Stimulated activated CD4-positive, alpha-beta T cell treated with anti-CD3 and anti-CD28 coated beads, Interleukin-2, amount 100 ng/mL, for 4 hours (primary cell): ENCODE measurements around the gene SOX8.

ENCODE experiments used
- DNase-seq: peaks from one replicate; pipeline ENCODE4 v3.0.0-alpha.2; 2020; ENCODE audit warnings: low read depth

The SOX8 gene

DNA sequence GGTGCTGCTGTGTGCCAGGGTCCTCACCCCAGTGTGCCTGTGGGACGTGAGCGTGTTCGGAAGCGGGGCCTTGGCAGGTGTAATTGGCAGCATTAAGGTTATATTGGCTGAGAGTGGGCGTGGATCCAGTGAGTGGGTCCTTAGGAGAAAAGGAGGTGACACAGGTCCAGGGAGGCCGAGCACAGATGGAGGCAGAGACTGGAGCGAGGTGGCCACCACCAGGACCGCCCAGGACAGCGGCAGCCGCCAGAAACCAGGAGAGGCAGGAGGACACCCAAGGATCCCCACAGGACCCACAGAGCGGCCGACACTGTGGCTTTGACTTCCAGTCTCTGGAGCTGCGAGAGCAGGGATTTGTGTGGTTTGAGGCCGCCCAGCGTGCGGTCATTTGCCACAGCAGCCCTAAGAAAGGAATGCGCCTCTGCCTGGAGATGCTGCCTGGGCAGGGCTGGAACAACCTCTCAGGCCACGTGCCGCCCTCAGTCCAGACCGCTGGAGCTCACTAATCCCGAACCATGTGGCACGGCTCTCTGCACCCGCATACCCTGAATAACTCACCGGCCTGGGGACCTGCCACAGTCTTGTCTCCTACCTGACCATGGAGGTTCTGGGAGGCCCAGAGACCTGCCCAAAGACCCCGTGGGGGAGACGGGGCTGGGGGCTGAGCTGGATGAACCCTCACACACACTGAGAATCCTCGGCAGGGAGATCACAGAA, 45.4 kb downstream of the SOX8 start:
- DNase-seq: no peak

GRCh38 chr16:1027501-1027815, 45.9 kb downstream of the SOX8 start:
- no peak for DNase-seq

DNA sequence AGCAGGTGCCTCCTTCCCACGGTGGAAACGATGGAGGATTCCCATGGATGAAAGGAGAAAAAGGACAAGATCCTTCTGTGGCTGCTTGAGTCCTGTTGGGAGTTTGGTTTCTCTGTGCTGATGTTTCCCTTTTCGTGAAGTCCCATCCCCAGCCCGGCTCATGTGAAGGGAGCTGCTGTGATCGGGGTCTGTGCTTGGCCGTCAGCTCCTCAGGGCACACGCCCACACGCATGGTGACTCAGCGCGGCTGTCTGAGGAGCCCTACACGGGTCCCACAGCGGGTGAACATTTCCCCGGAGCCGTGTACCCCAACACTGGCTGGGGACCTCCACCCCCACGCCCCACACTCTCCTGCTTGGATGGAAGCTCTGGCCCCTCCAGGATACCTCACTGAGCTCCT, 46.5 kb downstream of the SOX8 start:
- DNase-seq: no peak

DNA sequence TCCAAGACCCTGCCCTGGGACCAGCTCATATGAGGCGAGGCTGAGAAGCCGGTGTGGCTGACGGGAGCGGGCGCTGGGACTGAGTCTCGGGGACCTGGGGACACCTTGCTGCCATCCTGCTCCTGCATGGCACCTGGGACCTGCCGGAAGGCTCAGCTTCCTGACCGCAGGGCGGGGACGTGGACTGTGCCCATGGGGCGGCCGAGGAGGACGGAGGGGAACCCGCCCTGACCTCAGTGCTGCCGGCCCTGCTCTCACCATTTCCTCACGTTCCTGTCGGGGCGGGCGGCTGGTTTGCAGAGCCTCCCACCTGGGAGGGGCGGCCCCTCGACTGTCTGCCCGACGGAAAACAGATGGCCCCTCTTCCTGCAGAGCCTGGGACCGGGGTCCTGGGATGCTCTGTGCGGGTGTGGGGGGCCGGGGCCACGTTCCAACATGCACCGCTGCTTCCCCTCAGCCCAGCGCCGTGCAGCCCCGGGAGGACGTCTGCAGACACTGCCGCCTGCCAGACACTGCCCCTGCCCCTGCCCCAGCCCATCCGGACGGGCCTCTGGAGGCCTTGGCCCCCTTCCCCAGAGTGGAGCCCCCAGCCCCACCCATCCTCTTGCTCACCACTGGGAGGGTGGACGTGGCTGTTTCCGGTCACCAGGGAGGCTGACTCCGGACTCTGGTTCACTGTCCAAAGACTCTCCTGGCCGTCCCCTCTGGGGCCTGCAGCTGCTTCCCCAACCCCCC, 47.1 kb downstream of the SOX8 start:
- DNase-seq: no peak

- no peak for DNase-seq
These were observed 47.6 kb downstream of the SOX8 start for GRCh38 chr16:1029259-1029545.

GRCh38 chr16:1030473-1030901, 48.9 kb downstream of the SOX8 start:
- DNase-seq: no peak

- no peak for DNase-seq
These were observed 50.1 kb downstream of the SOX8 start for GRCh38 chr16:1031666-1032065.

DNA sequence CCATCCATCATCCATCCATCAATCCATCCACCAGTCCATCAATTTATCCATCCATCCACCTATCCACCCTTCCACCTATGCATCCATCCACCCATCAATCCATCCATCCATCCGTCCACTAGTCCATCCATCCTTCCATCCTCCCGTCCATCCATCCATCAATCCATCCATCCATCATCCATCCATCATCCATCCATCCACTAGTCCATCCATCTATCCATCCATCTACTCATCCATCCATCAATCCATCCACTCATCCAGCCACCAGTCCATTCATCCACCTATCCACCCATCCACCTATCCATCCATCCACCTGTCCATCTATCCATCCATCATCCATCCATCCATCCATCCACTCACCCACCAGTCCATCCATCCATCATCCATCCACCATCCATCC, 51.0 kb downstream of the SOX8 start:
- DNase-seq: no peak

DNA sequence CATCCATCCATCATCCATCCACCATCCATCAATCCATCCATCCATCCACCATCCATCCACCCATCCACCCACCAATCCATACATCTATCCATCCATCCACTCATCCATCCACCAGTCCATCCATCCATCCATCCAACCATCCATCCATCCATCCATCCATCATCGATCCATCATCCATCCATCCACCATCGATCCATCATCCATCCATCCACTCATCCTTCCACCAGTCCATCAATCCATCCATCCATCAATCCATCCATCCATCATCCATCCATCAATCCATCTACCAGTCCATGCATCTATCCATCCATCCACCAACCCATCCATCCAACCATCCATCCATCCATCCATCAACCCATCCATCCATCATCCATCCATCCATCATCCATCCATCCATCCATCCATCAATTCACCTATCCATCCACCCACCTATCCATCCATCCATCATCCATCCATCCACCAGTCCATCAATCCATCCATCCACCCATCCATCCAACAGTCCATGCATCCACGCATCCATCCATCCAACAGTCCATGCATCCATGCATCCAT, 51.6 kb downstream of the SOX8 start:
- no peak for DNase-seq

GRCh38 chr16:1034230-1035065, 52.9 kb downstream of the SOX8 start:
- DNase-seq: no peak

- DNase-seq: no peak
These were observed 53.5 kb downstream of the SOX8 start for GRCh38 chr16:1035066-1035415.

DNA sequence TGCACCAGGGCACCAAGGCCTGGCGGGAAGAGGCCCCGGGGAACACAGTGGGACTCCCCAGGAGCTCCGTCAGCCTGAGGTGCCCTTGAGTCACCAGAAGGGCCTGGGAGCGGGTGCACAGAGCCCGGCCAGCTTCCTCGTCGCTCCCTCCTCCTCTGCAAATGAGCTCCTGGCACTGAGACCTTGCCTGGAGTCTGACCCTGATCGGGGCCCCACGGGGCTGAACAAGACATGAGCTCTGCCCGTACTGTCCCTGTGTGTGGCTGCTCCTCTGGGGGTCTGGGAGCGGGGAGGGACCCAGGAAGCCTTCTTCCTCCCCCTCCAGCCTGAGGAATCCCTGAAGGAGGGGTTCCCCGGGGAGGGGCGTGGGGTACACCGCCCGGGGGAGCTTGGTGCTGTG, 54.6 kb downstream of the SOX8 start:
- DNase-seq: no peak
